Lower leg skin (tissue), 4 donors: ENCODE measurements around the gene TUBGCP3. TPM values are rescaled to one million over a fixed set of nuclear protein-coding genes. Genes with fewer than 3 reads are reported as not detected.

Experiments used
- DNase-seq, 2 donors: peaks; one replicate each; pipeline ENCODE4 v3.0.0-alpha.2; 2019; ENCODE audit warnings: low spot score in 2 of 2
- H3K4me3 ChIP-seq: fragments of 200-600 bp; sonication (generic); 2 replicates; pipeline ENCODE4 v1.5.1; 2017; ENCODE audit warnings: mild to moderate bottlenecking, low read depth; ENCODE audit not compliant: poor library complexity, severe bottlenecking
- CTCF ChIP-seq, 3 donors: fragments of 450-650 bp; IDR thresholded peaks; one replicate each; pipeline ENCODE4 v1.5.1; 2016; ENCODE audit warnings: antibody characterized with exemption in 3 of 3, mild to moderate bottlenecking in 3 of 3, moderate library complexity in 2 of 3
- POLR2A ChIP-seq, 2 donors: fragments of 450-650 bp; IDR thresholded peaks; one replicate each; pipeline ENCODE4 v1.6.1; 2016 to 2017; ENCODE audit warnings: antibody characterized with exemption in 2 of 2, mild to moderate bottlenecking in 1 of 2, moderate library complexity in 1 of 2
- WGBS, 2 donors: methylation state at CpG; one replicate each; pipeline ENCODE4 v1.1.5; 2018; 5-methylcytosine and 5-hydroxymethylcytosine counted together
- intact Hi-C: fragments of 100-400 bp; cut with DNase I; formaldehyde crosslinking; loops from one replicate; pipeline ENCODE4 v1.15.0; 2023; ENCODE audit warnings: low total_unique reads
- total RNA-seq, 4 donors: library from RNA; depleted of rRNA; stranded (reverse); fragments of >200 nt; gene quantifications; one replicate each; pipeline ENCODE4 v1.1.0, GENCODE V29; 2016

Gene TUBGCP3
- total RNA-seq, 4 donors from 2014 or later: 20.0 to 35.4 (median 22.9) TPM

- intact Hi-C loops: loop anchor here (5.0 kb wide), 1 partner anchor 968 kb away; no protein-coding TSS in a partner anchor
- WGBS, 2 donors: 61 to 62% methylated on average over 28 to 31 of the region's 31 CpGs
- DNase-seq: peak in 1 of 2 donors; percentile 68
These were observed 142.3 kb downstream of the TUBGCP3 start for GRCh38 chr13:112445411-112446271.

GRCh38 chr13:112444416-112445399 lies 143.2 kb downstream of the TUBGCP3 start:
- TF ChIP-seq POLR2A (IDR thresholded peaks at IDR 0.05): no peak
- TF ChIP-seq CTCF (IDR thresholded peaks at IDR 0.05): no peak
- peak in 1 of 2 donors; percentile 77 for DNase-seq
- intact Hi-C loops: loop anchor here (5.0 kb wide), 1 partner anchor 967 kb away; no protein-coding TSS in a partner anchor
- WGBS, 2 donors: 80 to 82% methylated on average over 28 to 42 of the region's 42 CpGs
- H3K4me3 ChIP-seq: no peak overlapping the region

More at GRCh38 chr13:112445411-112446271, 142.3 kb downstream of the TUBGCP3 start:
- H3K4me3 ChIP-seq: no peak overlapping the region
- TF ChIP-seq CTCF (IDR thresholded peaks at IDR 0.05) (no peak), POLR2A (IDR thresholded peaks at IDR 0.05) (no peak)

DNA sequence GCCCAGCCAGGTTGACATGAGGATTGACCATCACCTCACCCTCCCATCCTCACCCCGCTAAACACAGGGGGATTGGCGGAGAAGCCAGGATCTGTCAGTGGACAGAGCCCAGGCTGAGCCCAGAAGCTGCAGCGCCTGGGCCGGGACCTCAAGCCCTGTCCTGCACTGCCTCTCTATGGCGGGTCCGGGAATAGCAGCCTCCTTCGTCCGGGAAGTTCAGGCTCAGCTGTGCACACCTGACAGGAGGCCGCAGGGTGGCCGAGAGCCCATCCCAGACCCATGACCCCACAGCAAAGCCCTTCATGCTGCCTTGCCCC lies 144.0 kb downstream of the TUBGCP3 start:
- peak in 1 of 2 donors; percentile 87 for DNase-seq
- WGBS, 2 donors: 1 to 3% methylated on average over 9 to 10 of the region's 10 CpGs
- intact Hi-C loops: no loop called here
- TF ChIP-seq CTCF (IDR thresholded peaks at IDR 0.05): peak in 1 of 3 donors; percentile 45
- TF ChIP-seq POLR2A (IDR thresholded peaks at IDR 0.05): no peak
- no peak overlapping the region for H3K4me3 ChIP-seq

- intact Hi-C loops: no loop called here
- TF ChIP-seq CTCF (IDR thresholded peaks at IDR 0.05) (no peak), POLR2A (IDR thresholded peaks at IDR 0.05) (no peak)
- H3K4me3 ChIP-seq: no peak overlapping the region
- WGBS, 2 donors: 15 to 32% methylated on average over 31 of the region's 31 CpGs
- DNase-seq: peak in 1 of 2 donors; percentile 78
These were observed 144.6 kb downstream of the TUBGCP3 start for GRCh38 chr13:112443191-112443994.

DNA sequence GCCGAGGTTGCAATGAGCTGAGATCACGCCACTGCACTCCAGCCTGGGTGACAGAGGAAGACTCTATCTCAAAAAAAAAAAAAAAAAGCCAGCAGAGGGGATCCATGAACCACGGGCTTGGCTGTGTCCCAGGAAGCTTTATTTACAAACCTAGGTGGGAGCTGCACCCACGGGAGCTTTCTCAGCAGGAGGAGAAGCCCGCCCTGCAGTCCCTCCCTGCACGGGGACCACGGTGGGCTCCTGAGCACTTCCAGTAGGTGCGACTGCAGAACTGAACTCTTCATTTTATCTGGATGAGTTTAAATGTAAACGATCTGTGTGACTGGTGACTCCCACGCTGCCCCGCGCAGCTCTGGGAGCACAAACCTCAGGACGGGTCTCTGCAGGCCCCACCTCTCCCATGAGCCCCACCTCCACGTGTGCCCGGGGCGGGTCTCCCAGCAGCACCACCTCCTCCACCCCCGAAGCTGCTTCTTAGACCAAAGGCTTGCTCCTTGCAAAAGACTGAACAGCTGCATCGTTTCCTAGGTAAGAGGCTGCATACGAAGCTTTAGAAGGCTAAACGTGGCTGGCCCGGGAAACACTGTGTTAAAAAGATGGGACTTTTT lies 145.4 kb downstream of the TUBGCP3 start:
- WGBS, 2 donors: 46 to 51% methylated on average over 21 of the region's 21 CpGs
- intact Hi-C loops: no loop called here
- no peak overlapping the region for H3K4me3 ChIP-seq
- peak in 1 of 2 donors; percentile 36 for DNase-seq
- TF ChIP-seq CTCF (IDR thresholded peaks at IDR 0.05) (no peak), POLR2A (IDR thresholded peaks at IDR 0.05) (no peak)
